A673 (cell line): ENCODE measurements around the gene OR2AT4.

Experiments used
- CTCF ChIP-seq: fragments of 300-800, 200-600 bp; sonication (generic); conservative IDR thresholded peaks from 2 replicates; pipeline ENCODE4 v1.5.1; 2017; ENCODE audit warnings: low read depth, mild to moderate bottlenecking, antibody characterized with exemption, low read length, moderate library complexity, mixed read lengths
- EZH2 ChIP-seq: fragments of 200-600 bp; sonication (generic); IDR thresholded peaks from 2 replicates; pipeline ENCODE4 v1.6.1; 2017; ENCODE audit warnings: borderline replicate concordance, low read depth, mild to moderate bottlenecking, mixed read lengths, antibody characterized with exemption, low read length; ENCODE audit not compliant: poor library complexity, severe bottlenecking

- TF ChIP-seq CTCF (no peak), EZH2 (no peak)
These were observed 18.4 kb downstream of the OR2AT4 start for GRCh38 chr11:75078233-75078632.
